Fibroblast of lung (primary cell): Measurements from ENCODE around the gene CLIC3.

Experiments
- CTCF ChIP-seq, 2 donors: IDR thresholded peaks in 1 of 2; conservative IDR thresholded peaks in 1 of 2; 1 replicate in 1 of 2; 2 replicates in 1 of 2; pipeline ENCODE4 v1.5.1; 2011 to 2012; ENCODE audit warnings: low read length in 2 of 2, control low read depth in 1 of 2, inconsistent platforms in 1 of 2, low read depth in 1 of 2, mild to moderate bottlenecking in 1 of 2
- EZH2 ChIP-seq: IDR thresholded peaks from 2 replicates; pipeline ENCODE4 v1.5.1; 2012; ENCODE audit warnings: low read length, control low read depth, mild to moderate bottlenecking; ENCODE audit errors: missing control alignments

- TF ChIP-seq CTCF (conservative IDR thresholded peaks at IDR 0.05 in 1 of 2, IDR thresholded peaks at IDR 0.05 in 1 of 2; ENCODE audit: low read depth in 1 of 2, low read length in 2 of 2) = no peak
- no peak for TF ChIP-seq EZH2
Observed at GRCh38 chr9:137026384-137026783, 30.0 kb upstream of the CLIC3 start.
